Loucy (cell line): ENCODE measurements around the gene GNAZ.

Source experiments
- H2AFZ ChIP-seq: fragments of 200-600 bp; sonication (generic); 2 replicates; pipeline ENCODE4 v1.6.0; 2016; ENCODE audit warnings: antibody characterized with exemption, mild to moderate bottlenecking, low read length, moderate library complexity
- H3F3A ChIP-seq: fragments of 200-600 bp; 2 replicates; pipeline ENCODE4 v1.6.0; 2016; ENCODE audit warnings: antibody characterized with exemption, low read depth, mild to moderate bottlenecking
- H3K27me3 ChIP-seq: fragments of 200-600 bp; sonication (generic); 2 replicates; pipeline ENCODE4 v1.6.1; 2014; ENCODE audit warnings: low read length, mild to moderate bottlenecking; ENCODE audit not compliant: insufficient read depth, poor library complexity, severe bottlenecking
- H3K36me3 ChIP-seq: fragments of 200-600 bp; sonication (generic); 2 replicates; pipeline ENCODE4 v1.6.1; 2016; ENCODE audit warnings: low read length; ENCODE audit not compliant: insufficient read depth
- H3K4me1 ChIP-seq: fragments of 200-600 bp; sonication (generic); 2 replicates; pipeline ENCODE4 v1.5.1; 2014; ENCODE audit warnings: low read length, mild to moderate bottlenecking; ENCODE audit not compliant: insufficient read depth, poor library complexity, severe bottlenecking
- H3K4me2 ChIP-seq: fragments of 200-600 bp; sonication (generic); 2 replicates; pipeline ENCODE4 v1.6.0; 2014; ENCODE audit warnings: antibody characterized with exemption, low read length, low read depth, mild to moderate bottlenecking; ENCODE audit not compliant: poor library complexity, severe bottlenecking
- H3K4me3 ChIP-seq: fragments of 200-600 bp; sonication (generic); 2 replicates; pipeline ENCODE4 v1.5.1; 2014; ENCODE audit warnings: low read length, mild to moderate bottlenecking, mixed read lengths; ENCODE audit not compliant: poor library complexity, severe bottlenecking
- H3K79me2 ChIP-seq: fragments of 200-600 bp; sonication (generic); 2 replicates; pipeline ENCODE4 v1.6.1; 2014; ENCODE audit warnings: low read length; ENCODE audit not compliant: insufficient read depth
- H3K9ac ChIP-seq: fragments of 200-600 bp; sonication (generic); 2 replicates; pipeline ENCODE4 v1.6.0; 2014; ENCODE audit warnings: mild to moderate bottlenecking, low read depth, low read length, moderate library complexity; ENCODE audit not compliant: poor library complexity, severe bottlenecking
- H3K9me2 ChIP-seq: fragments of 200-600 bp; sonication (generic); replicated peaks from 2 replicates; pipeline ENCODE4 v1.6.1; 2016; ENCODE audit warnings: low read depth, low read length, mixed read lengths
- H3K9me3 ChIP-seq: fragments of 200-600 bp; sonication (generic); 2 replicates; pipeline ENCODE4 v1.6.1; 2014; ENCODE audit warnings: mild to moderate bottlenecking, antibody characterized with exemption, low read length, low read depth; ENCODE audit not compliant: insufficient read depth
- H4K20me1 ChIP-seq: fragments of 200-600 bp; sonication (generic); 2 replicates; pipeline ENCODE4 v1.6.0; 2014; ENCODE audit warnings: antibody characterized with exemption, low read length, mild to moderate bottlenecking; ENCODE audit not compliant: insufficient read depth, poor library complexity, severe bottlenecking
- EZH2phosphoT487 ChIP-seq: fragments of 200-600 bp; IDR thresholded peaks from 2 replicates; pipeline ENCODE4 v1.6.1; 2018; ENCODE audit warnings: antibody characterized with exemption, mild to moderate bottlenecking, moderate library complexity, borderline replicate concordance
- TF ChIP-seq, protein P1 (sequence below): fragments of 200-600 bp; sonication (generic); conservative IDR thresholded peaks from 2 replicates; pipeline ENCODE4 v1.5.1; 2014; ENCODE audit warnings: mild to moderate bottlenecking, antibody characterized with exemption, low read length

Gene GNAZ

DNA sequence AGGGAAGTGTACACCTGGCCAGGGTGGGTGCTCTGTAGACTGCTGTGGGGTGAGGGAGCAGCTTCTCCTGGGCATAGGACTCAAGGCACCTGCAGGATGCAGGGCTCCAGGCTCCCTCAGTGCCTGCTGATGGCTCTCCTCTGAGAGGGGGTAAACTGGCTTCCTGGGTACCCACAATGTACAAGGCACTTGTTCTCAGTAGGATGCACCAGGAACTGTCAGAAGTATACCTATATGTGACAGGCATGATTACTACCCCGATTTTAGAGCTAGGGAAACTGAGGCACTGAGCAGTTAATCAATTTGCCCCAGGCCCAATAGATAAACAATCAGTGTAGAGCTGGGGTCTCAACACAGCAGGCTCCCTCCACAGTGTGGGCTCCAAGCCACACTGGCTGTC lies 31.4 kb upstream of the GNAZ start:
- Histone ChIP-seq H3K27me3 (peaks cover 5% of the 10 kb centered on the region), H2AFZ (no peak overlapping the region), H3K36me3 (no peaks in the 10 kb centered on the region), H3K4me1 (peaks cover 8% of the 10 kb centered on the region), H3K79me2 (no peaks in the 10 kb centered on the region), H3K9me3 (no peaks in the 10 kb centered on the region), H3K4me2 (no peak overlapping the region), H3K9ac (no peak overlapping the region), H4K20me1 (no peaks in the 10 kb centered on the region), H3F3A (no peaks in the 10 kb centered on the region), H3K4me3 (no peak overlapping the region), H3K9me2 (no peaks in the 10 kb centered on the region)
- TF ChIP-seq EZH2phosphoT487: no peak
- TF ChIP-seq, protein P1, sequence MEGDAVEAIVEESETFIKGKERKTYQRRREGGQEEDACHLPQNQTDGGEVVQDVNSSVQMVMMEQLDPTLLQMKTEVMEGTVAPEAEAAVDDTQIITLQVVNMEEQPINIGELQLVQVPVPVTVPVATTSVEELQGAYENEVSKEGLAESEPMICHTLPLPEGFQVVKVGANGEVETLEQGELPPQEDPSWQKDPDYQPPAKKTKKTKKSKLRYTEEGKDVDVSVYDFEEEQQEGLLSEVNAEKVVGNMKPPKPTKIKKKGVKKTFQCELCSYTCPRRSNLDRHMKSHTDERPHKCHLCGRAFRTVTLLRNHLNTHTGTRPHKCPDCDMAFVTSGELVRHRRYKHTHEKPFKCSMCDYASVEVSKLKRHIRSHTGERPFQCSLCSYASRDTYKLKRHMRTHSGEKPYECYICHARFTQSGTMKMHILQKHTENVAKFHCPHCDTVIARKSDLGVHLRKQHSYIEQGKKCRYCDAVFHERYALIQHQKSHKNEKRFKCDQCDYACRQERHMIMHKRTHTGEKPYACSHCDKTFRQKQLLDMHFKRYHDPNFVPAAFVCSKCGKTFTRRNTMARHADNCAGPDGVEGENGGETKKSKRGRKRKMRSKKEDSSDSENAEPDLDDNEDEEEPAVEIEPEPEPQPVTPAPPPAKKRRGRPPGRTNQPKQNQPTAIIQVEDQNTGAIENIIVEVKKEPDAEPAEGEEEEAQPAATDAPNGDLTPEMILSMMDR: no peak

DNA sequence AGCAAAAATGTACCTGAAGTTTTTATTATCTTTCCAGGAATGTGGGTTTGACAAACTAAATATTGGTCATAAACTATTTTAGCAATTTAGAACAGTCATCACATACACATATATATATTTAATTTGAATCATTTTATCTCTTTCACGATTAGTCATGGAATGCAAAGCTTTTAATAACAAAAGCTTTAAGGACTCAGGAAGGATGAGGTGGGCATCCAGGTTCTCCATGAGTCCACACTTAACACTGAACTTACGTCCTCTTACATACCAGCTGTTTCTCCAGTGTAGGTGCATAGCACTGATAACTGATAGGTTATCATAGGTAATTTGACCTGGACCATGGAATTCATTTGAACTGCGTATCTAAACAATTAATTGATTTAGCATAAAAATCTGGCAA lies 28.1 kb upstream of the GNAZ start:
- Histone ChIP-seq H3K9ac (no peak overlapping the region), H3K36me3 (no peaks in the 10 kb centered on the region), H3F3A (no peaks in the 10 kb centered on the region), H3K27me3 (peaks cover 5% of the 10 kb centered on the region), H4K20me1 (no peaks in the 10 kb centered on the region), H3K4me1 (peaks cover under 1% of the 10 kb centered on the region), H3K4me2 (no peak overlapping the region), H3K9me2 (no peaks in the 10 kb centered on the region), H3K4me3 (no peak overlapping the region), H3K9me3 (peaks cover 2% of the 10 kb centered on the region; the same call in 1 of the 2 replicates), H3K79me2 (no peaks in the 10 kb centered on the region), H2AFZ (no peak overlapping the region)
- TF ChIP-seq, protein P1: no peak
- TF ChIP-seq EZH2phosphoT487: no peak

DNA sequence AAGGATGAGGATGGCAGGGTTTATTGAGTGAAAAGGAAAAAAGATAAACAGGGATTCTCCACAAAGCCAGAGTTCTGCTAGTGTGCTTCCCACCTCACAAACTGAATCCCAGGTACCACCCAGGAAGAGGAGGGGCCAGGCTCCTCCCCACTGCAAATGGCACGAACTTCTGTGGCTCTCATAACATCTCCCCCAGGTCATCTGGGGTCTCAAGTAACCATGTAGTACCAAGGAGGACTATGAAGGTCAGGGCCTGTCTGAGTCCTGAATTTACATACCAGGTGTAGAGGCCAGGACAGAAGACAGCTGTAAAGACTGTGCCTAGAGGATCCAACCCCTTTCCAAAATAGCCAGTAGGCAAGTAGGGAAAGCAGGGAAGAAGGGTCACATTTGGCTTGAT lies 25.7 kb upstream of the GNAZ start:
- no peak for TF ChIP-seq EZH2phosphoT487
- TF ChIP-seq, protein P1: no peak
- Histone ChIP-seq H3K36me3 (no peaks in the 10 kb centered on the region), H2AFZ (no peak overlapping the region), H3K4me2 (no peak overlapping the region), H3K9ac (no peak overlapping the region), H4K20me1 (no peaks in the 10 kb centered on the region), H3K4me1 (no peaks in the 10 kb centered on the region), H3K27me3 (peaks cover 5% of the 10 kb centered on the region), H3K9me2 (no peaks in the 10 kb centered on the region), H3K4me3 (no peak overlapping the region), H3K9me3 (peaks cover 2% of the 10 kb centered on the region; the same call in 1 of the 2 replicates), H3K79me2 (no peaks in the 10 kb centered on the region), H3F3A (no peaks in the 10 kb centered on the region)
